Measurements from ENCODE around the gene IREB2. TPM values are rescaled to one million over a fixed set of nuclear protein-coding genes. Genes with fewer than 3 reads are reported as not detected.
A peak's percentile ranks its signal among the peaks of the same experiment; 100 is the strongest.

IREB2 gene
- total and polyA plus RNA-seq, 2 experiments from 2014 or later, result 23.4 to 68.4 TPM

DNA sequence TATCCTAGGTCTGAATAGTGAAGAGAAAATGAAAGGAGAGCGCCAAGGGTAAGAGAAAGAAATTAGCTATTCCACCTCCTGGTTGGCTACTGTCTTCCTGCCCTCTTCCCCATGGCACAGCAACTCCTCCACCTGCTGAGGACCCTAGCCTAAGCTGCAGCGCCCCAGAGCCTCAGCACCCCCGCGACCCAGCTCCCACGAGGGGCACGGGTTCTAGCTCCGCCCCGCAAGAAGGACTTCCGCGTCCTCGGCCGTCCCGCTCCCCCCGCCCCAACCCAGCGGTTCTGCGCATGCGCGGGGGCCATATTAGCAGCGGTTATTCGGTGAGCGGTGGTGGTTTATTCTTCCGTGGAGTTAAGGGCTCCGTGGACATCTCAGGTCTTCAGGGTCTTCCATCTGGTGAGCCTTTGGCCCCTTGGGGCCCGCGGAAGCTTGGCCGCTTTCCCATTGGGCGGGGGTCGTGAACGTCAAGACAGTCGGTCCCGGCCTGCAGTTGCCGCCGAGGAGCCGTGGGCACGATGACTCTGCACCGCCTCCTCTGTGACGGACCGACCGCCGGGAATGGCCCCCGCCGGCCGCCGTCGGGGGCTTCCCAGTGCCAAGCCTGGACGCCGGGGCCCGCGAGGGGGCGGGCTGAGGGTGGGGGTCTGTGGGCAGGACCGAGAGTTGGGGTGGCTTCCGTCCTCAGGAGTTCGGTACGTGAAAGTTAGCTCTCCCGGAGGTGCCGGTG, 102.3 kb downstream of the IREB2 start, which contains the start of gene PSMA4:
TSS of gene PSMA4 (plus strand) at position 304 of the 730 bp plus-strand sequence. CDS start 1,484 bp downstream, outside the sequence.
- Mint-ChIP-seq H3K27ac (peak within 1 kb of the TSS; percentile 99), H3K27me3 (ENCODE audit: insufficient read depth, low read depth, poor library complexity) (peaks cover 9% of the 10 kb centered on the region), H3K36me3 (ENCODE audit: low read depth) (peaks cover 33% of the 10 kb centered on the region), H3K4me3 (peak within 1 kb of the TSS; percentile 95), H3K4me1 (peaks cover 9% of the 10 kb centered on the region), H3K9me3 (no peaks in the 10 kb centered on the region; the same call in 2 of the 3 replicates)
- peak within 1 kb of the TSS; percentile 95 for H3K4me2 ChIP-seq
- peaks cover 14% of the 10 kb centered on the region; the same call in 1 of the 2 replicates for H4K20me1 ChIP-seq (replicated peaks; ENCODE audit: insufficient read depth)
- DNase-seq (ENCODE audit: low spot score), result peak; percentile 89
- H3F3A ChIP-seq (replicated peaks; ENCODE audit: low read depth), result no peaks in the 10 kb centered on the region
- H3K4me3 ChIP-seq, result peak within 1 kb of the TSS; percentile 88
- H3K27me3 ChIP-seq (ENCODE audit: insufficient read depth), result no peaks in the 10 kb centered on the region
- peak within 1 kb of the TSS; percentile 95 for H3K27ac ChIP-seq (ENCODE audit: low read depth)
- no peak for TF ChIP-seq EZH2 (IDR thresholded peaks at IDR 0.05; ENCODE audit: low read depth, unreplicated experiment)
- TF ChIP-seq, protein P1, sequence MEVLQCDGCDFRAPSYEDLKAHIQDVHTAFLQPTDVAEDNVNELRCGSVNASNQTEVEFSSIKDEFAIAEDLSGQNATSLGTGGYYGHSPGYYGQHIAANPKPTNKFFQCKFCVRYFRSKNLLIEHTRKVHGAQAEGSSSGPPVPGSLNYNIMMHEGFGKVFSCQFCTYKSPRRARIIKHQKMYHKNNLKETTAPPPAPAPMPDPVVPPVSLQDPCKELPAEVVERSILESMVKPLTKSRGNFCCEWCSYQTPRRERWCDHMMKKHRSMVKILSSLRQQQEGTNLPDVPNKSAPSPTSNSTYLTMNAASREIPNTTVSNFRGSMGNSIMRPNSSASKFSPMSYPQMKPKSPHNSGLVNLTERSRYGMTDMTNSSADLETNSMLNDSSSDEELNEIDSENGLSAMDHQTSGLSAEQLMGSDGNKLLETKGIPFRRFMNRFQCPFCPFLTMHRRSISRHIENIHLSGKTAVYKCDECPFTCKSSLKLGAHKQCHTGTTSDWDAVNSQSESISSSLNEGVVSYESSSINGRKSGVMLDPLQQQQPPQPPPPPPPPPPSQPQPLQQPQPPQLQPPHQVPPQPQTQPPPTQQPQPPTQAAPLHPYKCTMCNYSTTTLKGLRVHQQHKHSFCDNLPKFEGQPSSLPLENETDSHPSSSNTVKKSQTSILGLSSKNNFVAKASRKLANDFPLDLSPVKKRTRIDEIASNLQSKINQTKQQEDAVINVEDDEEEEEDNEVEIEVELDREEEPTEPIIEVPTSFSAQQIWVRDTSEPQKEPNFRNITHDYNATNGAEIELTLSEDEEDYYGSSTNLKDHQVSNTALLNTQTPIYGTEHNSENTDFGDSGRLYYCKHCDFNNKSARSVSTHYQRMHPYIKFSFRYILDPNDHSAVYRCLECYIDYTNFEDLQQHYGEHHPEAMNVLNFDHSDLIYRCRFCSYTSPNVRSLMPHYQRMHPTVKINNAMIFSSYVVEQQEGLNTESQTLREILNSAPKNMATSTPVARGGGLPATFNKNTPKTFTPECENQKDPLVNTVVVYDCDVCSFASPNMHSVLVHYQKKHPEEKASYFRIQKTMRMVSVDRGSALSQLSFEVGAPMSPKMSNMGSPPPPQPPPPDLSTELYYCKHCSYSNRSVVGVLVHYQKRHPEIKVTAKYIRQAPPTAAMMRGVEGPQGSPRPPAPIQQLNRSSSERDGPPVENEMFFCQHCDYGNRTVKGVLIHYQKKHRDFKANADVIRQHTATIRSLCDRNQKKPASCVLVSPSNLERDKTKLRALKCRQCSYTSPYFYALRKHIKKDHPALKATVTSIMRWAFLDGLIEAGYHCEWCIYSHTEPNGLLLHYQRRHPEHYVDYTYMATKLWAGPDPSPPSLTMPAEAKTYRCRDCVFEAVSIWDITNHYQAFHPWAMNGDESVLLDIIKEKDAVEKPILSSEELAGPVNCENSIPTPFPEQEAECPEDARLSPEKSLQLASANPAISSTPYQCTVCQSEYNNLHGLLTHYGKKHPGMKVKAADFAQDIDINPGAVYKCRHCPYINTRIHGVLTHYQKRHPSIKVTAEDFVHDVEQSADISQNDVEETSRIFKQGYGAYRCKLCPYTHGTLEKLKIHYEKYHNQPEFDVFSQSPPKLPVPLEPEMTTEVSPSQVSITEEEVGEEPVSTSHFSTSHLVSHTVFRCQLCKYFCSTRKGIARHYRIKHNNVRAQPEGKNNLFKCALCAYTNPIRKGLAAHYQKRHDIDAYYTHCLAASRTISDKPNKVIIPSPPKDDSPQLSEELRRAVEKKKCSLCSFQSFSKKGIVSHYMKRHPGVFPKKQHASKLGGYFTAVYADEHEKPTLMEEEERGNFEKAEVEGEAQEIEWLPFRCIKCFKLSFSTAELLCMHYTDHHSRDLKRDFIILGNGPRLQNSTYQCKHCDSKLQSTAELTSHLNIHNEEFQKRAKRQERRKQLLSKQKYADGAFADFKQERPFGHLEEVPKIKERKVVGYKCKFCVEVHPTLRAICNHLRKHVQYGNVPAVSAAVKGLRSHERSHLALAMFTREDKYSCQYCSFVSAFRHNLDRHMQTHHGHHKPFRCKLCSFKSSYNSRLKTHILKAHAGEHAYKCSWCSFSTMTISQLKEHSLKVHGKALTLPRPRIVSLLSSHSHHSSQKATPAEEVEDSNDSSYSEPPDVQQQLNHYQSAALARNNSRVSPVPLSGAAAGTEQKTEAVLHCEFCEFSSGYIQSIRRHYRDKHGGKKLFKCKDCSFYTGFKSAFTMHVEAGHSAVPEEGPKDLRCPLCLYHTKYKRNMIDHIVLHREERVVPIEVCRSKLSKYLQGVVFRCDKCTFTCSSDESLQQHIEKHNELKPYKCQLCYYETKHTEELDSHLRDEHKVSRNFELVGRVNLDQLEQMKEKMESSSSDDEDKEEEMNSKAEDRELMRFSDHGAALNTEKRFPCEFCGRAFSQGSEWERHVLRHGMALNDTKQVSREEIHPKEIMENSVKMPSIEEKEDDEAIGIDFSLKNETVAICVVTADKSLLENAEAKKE (CRISPR knock-in tag; IDR thresholded peaks at IDR 0.05), result no peak
- TF ChIP-seq ZNF331 (CRISPR knock-in tag; IDR thresholded peaks at IDR 0.05; ENCODE audit: low read depth), result no peak
- TF ChIP-seq STAT1 (IDR thresholded peaks at IDR 0.05; ENCODE audit: unreplicated experiment), result no peak
- peak; percentile 97 for TF ChIP-seq POLR2AphosphoS5 (IDR thresholded peaks at IDR 0.05; ENCODE audit: low read depth)
- TF ChIP-seq CREB1 (CRISPR knock-in tag; IDR thresholded peaks at IDR 0.05; ENCODE audit: low read depth), result peak; percentile 28; the same call in 1 of the 2 replicates
- TF ChIP-seq EZH2phosphoT487 (IDR thresholded peaks at IDR 0.05; ENCODE audit: unreplicated experiment), result no peak
- TF ChIP-seq, protein P2, sequence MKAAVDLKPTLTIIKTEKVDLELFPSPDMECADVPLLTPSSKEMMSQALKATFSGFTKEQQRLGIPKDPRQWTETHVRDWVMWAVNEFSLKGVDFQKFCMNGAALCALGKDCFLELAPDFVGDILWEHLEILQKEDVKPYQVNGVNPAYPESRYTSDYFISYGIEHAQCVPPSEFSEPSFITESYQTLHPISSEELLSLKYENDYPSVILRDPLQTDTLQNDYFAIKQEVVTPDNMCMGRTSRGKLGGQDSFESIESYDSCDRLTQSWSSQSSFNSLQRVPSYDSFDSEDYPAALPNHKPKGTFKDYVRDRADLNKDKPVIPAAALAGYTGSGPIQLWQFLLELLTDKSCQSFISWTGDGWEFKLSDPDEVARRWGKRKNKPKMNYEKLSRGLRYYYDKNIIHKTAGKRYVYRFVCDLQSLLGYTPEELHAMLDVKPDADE (IDR thresholded peaks at IDR 0.05), result peak; percentile 30; the same call in 1 of the 2 replicates
- H3K4me1 ChIP-seq (ENCODE audit: insufficient read depth), result peaks cover 8% of the 10 kb centered on the region; the same call in 1 of the 2 replicates
- peaks cover 32% of the 10 kb centered on the region for H3K36me3 ChIP-seq (ENCODE audit: insufficient read depth)
- H3K9me2 ChIP-seq (ENCODE audit: insufficient read depth), result peaks cover 3% of the 10 kb centered on the region; the same call in 1 of the 2 replicates
- peak; percentile 91 for ATAC-seq
- peaks cover 22% of the 10 kb centered on the region for H3K79me2 ChIP-seq (replicated peaks; ENCODE audit: insufficient read depth)
- peak within 1 kb of the TSS; percentile 94 for H2AFZ ChIP-seq

Measured in GM23338 (cell line).